ENCODE results near the gene ID3. TPM values are rescaled to one million over a fixed set of nuclear protein-coding genes. Genes with fewer than 3 reads are reported as not detected.
A peak's percentile ranks its signal among the peaks of the same experiment; 100 is the strongest.

The ID3 gene
- total and polyA plus RNA-seq, 9 of the 15 experiments (the other 6 are each of a cell fraction or from before 2014, with no cell fraction given) = 6.8 to 59.8 (median 23.5) TPM

DNA sequence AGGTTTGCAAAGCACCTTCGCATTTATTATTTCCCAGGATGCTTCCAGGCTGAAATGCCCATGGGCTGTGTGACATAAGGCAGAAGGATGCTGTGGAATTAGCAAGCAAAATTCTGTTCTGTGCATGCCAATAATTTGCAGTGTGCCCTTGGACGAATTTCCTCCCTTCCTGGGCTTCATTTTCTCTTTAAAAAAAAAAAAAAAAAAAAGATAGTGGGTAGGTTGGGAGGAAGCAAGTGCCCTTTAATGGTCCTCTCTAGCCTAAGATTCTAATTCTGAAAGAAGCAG is 2.5 kb upstream of the ID3 start:
- FAIRE-seq (no peak), DNase-seq (ENCODE audit: extremely low read depth in 1 of 4, low spot score in 3 of 4) (no peak), ATAC-seq (no peak)
- peak overlapping the region in 1 of 2 experiments; percentile 22; a peak in 2 of 4 replicates for H3K9ac ChIP-seq (ENCODE audit: insufficient read depth in 1 of 2, low read depth in 2 of 2, low read length in 2 of 2)
- H3K4me3 ChIP-seq = no peak overlapping the region
- peak overlapping the region; percentile 22; the same call in 1 of the 2 replicates for H3K4me2 ChIP-seq (ENCODE audit: insufficient read depth, low read length)
- peaks cover 25% of the 10 kb centered on the region for H3K79me2 ChIP-seq (ENCODE audit: control insufficient read depth, insufficient read depth, low read length)
- no peaks in the 10 kb centered on the region for H4K20me1 ChIP-seq (replicated peaks; ENCODE audit: control insufficient read depth, insufficient read depth, low read length)
- H3K4me1 ChIP-seq (replicated peaks in 1 of 2; ENCODE audit: control insufficient read depth in 2 of 2, insufficient read depth in 2 of 2, low read length in 2 of 2) = peaks cover 44 to 52% of the 10 kb centered on the region in 2 experiments
- BruUV-seq (replicated peaks) = no TSS peak
- peaks cover 13% of the 10 kb centered on the region for H3K36me3 ChIP-seq (ENCODE audit: control insufficient read depth, insufficient read depth, low read length)
- ChIA-PET POLR2A (interaction anchor here (0.5 kb wide), 1 partner anchor 32 kb away, joined by 3 read pairs; no protein-coding TSS in a partner anchor), CTCF (ENCODE audit: low intra/inter-chr PET ratio) (no interaction called here)
- intact Hi-C loops (cut with micrococcal nuclease) = no loop called here
- peak overlapping the region; percentile 57 for H3K27ac ChIP-seq (ENCODE audit: extremely low read depth, low read depth, low read length)
- in situ Hi-C loops (cut with MboI) = no loop called here
- 29% methylated on average over 2 of the region's 2 CpGs for WGBS (ENCODE audit: insufficient coverage, low coverage, missing lambda C conversion rate)
- peak overlapping the region; percentile 34 for H2AFZ ChIP-seq (ENCODE audit: low read depth, low read length)
- H3K27me3 ChIP-seq (ENCODE audit: control insufficient read depth in 2 of 2, insufficient read depth in 2 of 2, low read length in 2 of 2) = no peaks in the 10 kb centered on the region
- H3K9me3 ChIP-seq (replicated peaks; ENCODE audit: control insufficient read depth, insufficient read depth, low read depth, low read length) = no peaks in the 10 kb centered on the region
- TF ChIP-seq RBBP5 (IDR thresholded peaks at IDR 0.05; ENCODE audit: borderline replicate concordance, insufficient read depth, low read length, poor library complexity, severe bottlenecking) = no peak
- no peak for TF ChIP-seq NFIX (CRISPR knock-in tag; IDR thresholded peaks at IDR 0.05; ENCODE audit: low read depth)
- TF ChIP-seq ZC3H11A (IDR thresholded peaks at IDR 0.05; ENCODE audit: low read depth, low read length) = no peak
- TF ChIP-seq KAT8 (IDR thresholded peaks at IDR 0.05; ENCODE audit: low read depth) = no peak
- TF ChIP-seq FOXA3 (CRISPR knock-in tag; conservative IDR thresholded peaks at IDR 0.05 in 1 of 2, IDR thresholded peaks at IDR 0.05 in 1 of 2) = no peak
- no peak for TF ChIP-seq FOXA1 (IDR thresholded peaks at IDR 0.05; ENCODE audit: borderline replicate concordance)
- TF ChIP-seq ZNF551 (CRISPR knock-in tag; IDR thresholded peaks at IDR 0.05) = no peak
- no peak for TF ChIP-seq PTTG1 (tag; IDR thresholded peaks at IDR 0.05; ENCODE audit: low read depth)
- TF ChIP-seq CREB3L1 (IDR thresholded peaks at IDR 0.05; ENCODE audit: borderline replicate concordance, low read depth) = no peak
- TF ChIP-seq, protein P1, sequence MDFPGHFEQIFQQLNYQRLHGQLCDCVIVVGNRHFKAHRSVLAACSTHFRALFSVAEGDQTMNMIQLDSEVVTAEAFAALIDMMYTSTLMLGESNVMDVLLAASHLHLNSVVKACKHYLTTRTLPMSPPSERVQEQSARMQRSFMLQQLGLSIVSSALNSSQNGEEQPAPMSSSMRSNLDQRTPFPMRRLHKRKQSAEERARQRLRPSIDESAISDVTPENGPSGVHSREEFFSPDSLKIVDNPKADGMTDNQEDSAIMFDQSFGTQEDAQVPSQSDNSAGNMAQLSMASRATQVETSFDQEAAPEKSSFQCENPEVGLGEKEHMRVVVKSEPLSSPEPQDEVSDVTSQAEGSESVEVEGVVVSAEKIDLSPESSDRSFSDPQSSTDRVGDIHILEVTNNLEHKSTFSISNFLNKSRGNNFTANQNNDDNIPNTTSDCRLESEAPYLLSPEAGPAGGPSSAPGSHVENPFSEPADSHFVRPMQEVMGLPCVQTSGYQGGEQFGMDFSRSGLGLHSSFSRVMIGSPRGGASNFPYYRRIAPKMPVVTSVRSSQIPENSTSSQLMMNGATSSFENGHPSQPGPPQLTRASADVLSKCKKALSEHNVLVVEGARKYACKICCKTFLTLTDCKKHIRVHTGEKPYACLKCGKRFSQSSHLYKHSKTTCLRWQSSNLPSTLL (IDR thresholded peaks at IDR 0.05) = no peak
- no peaks in the 10 kb centered on the region for H3K9me1 ChIP-seq (ENCODE audit: control insufficient read depth, insufficient read depth, low read length)
